A673 (cell line): ENCODE results near the gene TRPV5.

Experiments used
- EZH2 ChIP-seq: fragments of 200-600 bp; sonication (generic); IDR thresholded peaks from 2 replicates; pipeline ENCODE4 v1.6.1; 2017; ENCODE audit warnings: borderline replicate concordance, low read depth, mild to moderate bottlenecking, mixed read lengths, antibody characterized with exemption, low read length; ENCODE audit not compliant: poor library complexity, severe bottlenecking
- TF ChIP-seq, protein P1 (sequence below): fragments of 300-800, 200-600 bp; sonication (generic); conservative IDR thresholded peaks from 2 replicates; pipeline ENCODE4 v1.5.1; 2017; ENCODE audit warnings: low read depth, mild to moderate bottlenecking, antibody characterized with exemption, low read length, moderate library complexity, mixed read lengths

DNA sequence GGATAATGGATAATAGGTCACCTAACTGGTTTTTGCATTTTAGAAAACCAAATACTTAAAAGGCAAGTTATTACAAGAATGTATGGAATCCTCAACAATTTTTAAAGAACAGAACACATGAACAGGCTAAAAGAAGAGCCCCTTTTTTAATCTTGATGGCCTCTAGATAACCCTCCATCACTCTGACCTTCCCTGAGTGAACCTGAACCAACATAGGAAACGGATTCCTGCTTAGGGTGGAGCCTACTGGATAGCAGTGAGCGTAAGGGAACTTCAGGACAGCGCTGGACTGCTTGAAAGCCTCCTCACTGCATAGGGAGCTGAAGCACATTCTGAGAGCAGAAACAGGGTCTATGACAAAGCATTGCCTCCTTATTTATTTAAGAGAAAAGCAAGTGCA lies 20.5 kb downstream of the TRPV5 start:
- TF ChIP-seq, protein P1, sequence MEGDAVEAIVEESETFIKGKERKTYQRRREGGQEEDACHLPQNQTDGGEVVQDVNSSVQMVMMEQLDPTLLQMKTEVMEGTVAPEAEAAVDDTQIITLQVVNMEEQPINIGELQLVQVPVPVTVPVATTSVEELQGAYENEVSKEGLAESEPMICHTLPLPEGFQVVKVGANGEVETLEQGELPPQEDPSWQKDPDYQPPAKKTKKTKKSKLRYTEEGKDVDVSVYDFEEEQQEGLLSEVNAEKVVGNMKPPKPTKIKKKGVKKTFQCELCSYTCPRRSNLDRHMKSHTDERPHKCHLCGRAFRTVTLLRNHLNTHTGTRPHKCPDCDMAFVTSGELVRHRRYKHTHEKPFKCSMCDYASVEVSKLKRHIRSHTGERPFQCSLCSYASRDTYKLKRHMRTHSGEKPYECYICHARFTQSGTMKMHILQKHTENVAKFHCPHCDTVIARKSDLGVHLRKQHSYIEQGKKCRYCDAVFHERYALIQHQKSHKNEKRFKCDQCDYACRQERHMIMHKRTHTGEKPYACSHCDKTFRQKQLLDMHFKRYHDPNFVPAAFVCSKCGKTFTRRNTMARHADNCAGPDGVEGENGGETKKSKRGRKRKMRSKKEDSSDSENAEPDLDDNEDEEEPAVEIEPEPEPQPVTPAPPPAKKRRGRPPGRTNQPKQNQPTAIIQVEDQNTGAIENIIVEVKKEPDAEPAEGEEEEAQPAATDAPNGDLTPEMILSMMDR = no peak
- TF ChIP-seq EZH2 = no peak
